Kidney (tissue), 14 donors: ENCODE results near the gene HOXB7. TPM values are rescaled to one million over a fixed set of nuclear protein-coding genes. Genes with fewer than 3 reads are reported as not detected.

Experiments used
- DNase-seq, 5 donors: peaks; one replicate each; pipeline ENCODE4 v3.0.0-alpha.2; 2013 to 2020
- FAIRE-seq: peaks from 2 replicates; lab custom pipeline; 2012; peaks lifted over from hg19 to GRCh38; lab: Jason Lieb, UNC
- H3K27ac ChIP-seq, 2 donors: one replicate each; pipeline ENCODE4 v1.7.0; 2013; ENCODE audit warnings: low read depth in 2 of 2, low read length in 2 of 2, inconsistent platforms in 1 of 2
- H3K27me3 ChIP-seq: one replicate; pipeline ENCODE4 v1.7.1; 2013; ENCODE audit warnings: low read length, inconsistent platforms; ENCODE audit not compliant: control insufficient read depth, insufficient read depth
- H3K36me3 ChIP-seq, 3 donors: one replicate each; pipeline versions ENCODE4 v1.7.0 to v1.7.1; 2013; ENCODE audit warnings: low read length in 3 of 3, control low read depth in 1 of 3, inconsistent platforms in 1 of 3; ENCODE audit not compliant: insufficient read depth in 3 of 3, control insufficient read depth in 2 of 3
- H3K4me1 ChIP-seq, 3 donors: one replicate each; pipeline versions ENCODE4 v1.7.0 to v1.7.1; 2013; ENCODE audit warnings: low read length in 3 of 3, inconsistent platforms in 1 of 3, low read depth in 1 of 3; ENCODE audit not compliant: control insufficient read depth in 2 of 3, insufficient read depth in 2 of 3
- H3K4me3 ChIP-seq, 3 donors: one replicate each; pipeline versions ENCODE4 v1.7.0 to v1.8.1; 2013; ENCODE audit warnings: low read length in 3 of 3, control low read depth in 1 of 3, inconsistent platforms in 1 of 3
- H3K9ac ChIP-seq, 3 donors: one replicate each; pipeline versions ENCODE4 v1.7.0 to v1.7.1; 2013; ENCODE audit warnings: low read length in 3 of 3, control low read depth in 1 of 3, inconsistent platforms in 1 of 3
- H3K9me3 ChIP-seq, 3 donors: one replicate each; pipeline versions ENCODE4 v1.7.0 to v1.7.1; 2013; ENCODE audit warnings: low read length in 3 of 3, control low read depth in 1 of 3, inconsistent platforms in 1 of 3; ENCODE audit not compliant: control insufficient read depth in 2 of 3, insufficient read depth in 1 of 3
- CTCF ChIP-seq: IDR thresholded peaks from 3 replicates; pipeline ENCODE4 v1.5.1; 2012; ENCODE audit warnings: mild to moderate bottlenecking, moderate library complexity, borderline replicate concordance; ENCODE audit not compliant: insufficient read depth; ENCODE audit errors: extremely low read depth
- intact Hi-C: fragments of 100-400 bp; cut with DNase I; formaldehyde crosslinking; loops from one replicate; pipeline ENCODE4 v1.11.1; 2022
- polyA plus RNA-seq: library from polyadenylated mRNA; stranded (reverse); fragments of 350-450 nt; fragmentation: Illumina TruSeq; extraction: RNeasy Lipid Tissue Mini Kit (QIAGEN cat#74804); gene quantifications from one replicate; pipeline ENCODE4 v1.2.3, GENCODE V29; 2014; ENCODE audit warnings: low read depth, low replicate concordance; ENCODE audit not compliant: insufficient read depth
- total RNA-seq: library from RNA; stranded (reverse); fragmentation: NEBNext Ultra II Directional; extraction: Animal tissue kit (Norgen Biotek cat#: 25700); gene quantifications from one replicate; pipeline ENCODE4 v1.2.1, GENCODE V29; 2021
- donor health status: control.
- donor health status: control.
- donor health status: control.
- donor health status: control.
- donor health status: control.
- donor health status: DM: yes; HTN: yes; CAD: no.
- donor health status: Normal renal cell carcinoma (clear cell type).

The HOXB7 gene
- total and polyA plus RNA-seq, 2 donors from 2014 or later = 45.4 to 49.6 TPM

GRCh38 chr17:48629411-48629759, 18.6 kb upstream of the HOXB7 start:
- DNase-seq = peak in 3 of 5 donors; percentile 1 to 36 (median 1)

GRCh38 chr17:48628649-48629410, 18.0 kb upstream of the HOXB7 start:
- no peak for TF ChIP-seq CTCF
- H3K4me3 ChIP-seq = no peak overlapping the region
- peaks cover 0 to 2% (median 0%) of the 10 kb centered on the region in 3 donors for H3K4me1 ChIP-seq
- no peaks in the 10 kb centered on the region for H3K36me3 ChIP-seq
- intact Hi-C loops = no loop called here
- no peak overlapping the region for H3K9ac ChIP-seq
- H3K27ac ChIP-seq = no peak overlapping the region
- FAIRE-seq (no peak), DNase-seq (peak; percentile 17 to 42 (median 29))
- no peaks in the 10 kb centered on the region for H3K9me3 ChIP-seq
- peaks cover 49% of the 10 kb centered on the region for H3K27me3 ChIP-seq

More at GRCh38 chr17:48629411-48629759, 18.6 kb upstream of the HOXB7 start:
- Histone ChIP-seq H3K27ac (no peak overlapping the region), H3K9ac (no peak overlapping the region), H3K9me3 (no peaks in the 10 kb centered on the region), H3K4me1 (peaks cover 0 to 2% (median 0%) of the 10 kb centered on the region in 3 donors), H3K27me3 (peaks cover 46% of the 10 kb centered on the region), H3K36me3 (no peaks in the 10 kb centered on the region), H3K4me3 (no peak overlapping the region)
- intact Hi-C loops = no loop called here
- no peak for TF ChIP-seq CTCF
- no peak for FAIRE-seq

GRCh38 chr17:48627623-48628521, 17.1 kb upstream of the HOXB7 start:
- DNase-seq = peak in 3 of 5 donors; percentile 36 to 52 (median 50)
- TF ChIP-seq CTCF = no peak
- FAIRE-seq = no peak
- Histone ChIP-seq H3K4me1 (peaks cover 0 to 2% (median 0%) of the 10 kb centered on the region in 3 donors), H3K36me3 (no peaks in the 10 kb centered on the region), H3K4me3 (no peak overlapping the region), H3K27me3 (peaks cover 56% of the 10 kb centered on the region), H3K9ac (no peak overlapping the region), H3K27ac (no peak overlapping the region), H3K9me3 (no peaks in the 10 kb centered on the region)
- intact Hi-C loops = no loop called here
